IMR-90 (cell line): ENCODE data around the gene SPATC1L.

Source experiments
- CTCF ChIP-seq: conservative IDR thresholded peaks from 2 replicates; pipeline ENCODE4 v1.5.1; 2012; ENCODE audit warnings: mild to moderate bottlenecking, low read depth, low read length, improper control_type of control experiment
- POLR2A ChIP-seq: IDR thresholded peaks from 2 replicates; pipeline ENCODE4 v1.6.1; 2012; ENCODE audit warnings: mild to moderate bottlenecking, low read depth, low read length
- RCOR1 ChIP-seq: IDR thresholded peaks from 2 replicates; pipeline ENCODE4 v1.6.1; 2012; ENCODE audit warnings: mild to moderate bottlenecking, low read length, improper control_type of control experiment; ENCODE audit not compliant: insufficient replicate concordance
- USF2 ChIP-seq: fragments of 150-350 bp; IDR thresholded peaks from 2 replicates; pipeline ENCODE4 v1.6.1; 2017; ENCODE audit warnings: mild to moderate bottlenecking, antibody characterized with exemption, low read length, low read depth

GRCh38 chr21:46187261-46187660 is 3.0 kb upstream of the SPATC1L start:
- TF ChIP-seq CTCF: no peak
- no peak for TF ChIP-seq RCOR1
- no peak for TF ChIP-seq POLR2A
- TF ChIP-seq USF2: no peak
